Measurements from ENCODE around the gene APCDD1L. TPM values are rescaled to one million over a fixed set of nuclear protein-coding genes. Genes with fewer than 3 reads are reported as not detected.

APCDD1L gene
- total RNA-seq, 1 donor from 2014 or later: 16.4 TPM

DNA sequence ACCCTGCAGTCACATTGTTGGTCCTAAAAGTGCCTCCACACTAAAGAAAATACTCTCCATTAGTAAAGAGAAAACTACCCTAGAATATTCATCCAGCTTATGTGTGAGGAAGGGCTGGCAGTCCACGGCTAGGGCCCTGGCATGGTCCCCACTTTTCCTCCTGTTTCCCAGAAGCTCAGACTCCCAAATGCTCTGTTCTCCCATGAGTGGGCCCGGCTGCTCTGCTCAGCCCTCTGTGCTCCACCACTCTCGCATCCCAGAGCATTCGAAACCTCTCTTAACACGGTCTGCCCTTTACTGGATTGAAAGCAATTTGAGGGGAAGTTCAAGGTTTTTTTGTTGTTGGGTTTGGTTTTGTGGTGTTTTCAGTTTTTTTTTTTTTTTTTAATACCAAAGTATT lies 61.8 kb downstream of the APCDD1L start:
- Histone ChIP-seq H3K9ac (ENCODE audit: low read length) (no peak overlapping the region), H3K4me3 (ENCODE audit: insufficient read depth, low read depth, low read length) (no peak overlapping the region), H3K36me3 (ENCODE audit: insufficient read depth, low read length) (no peaks in the 10 kb centered on the region), H3K9me3 (ENCODE audit: insufficient read depth, low read depth, low read length) (peaks cover under 1% of the 10 kb centered on the region), H3K27ac (ENCODE audit: low read depth, low read length) (no peak overlapping the region), H3K4me1 (ENCODE audit: insufficient read depth, low read length) (peaks cover 10% of the 10 kb centered on the region), H3K27me3 (ENCODE audit: insufficient read depth, low read length) (no peaks in the 10 kb centered on the region), H2AFZ (ENCODE audit: low read depth, low read length) (no peak overlapping the region), H3K4me2 (ENCODE audit: low read length) (no peak overlapping the region), H4K20me1 (ENCODE audit: insufficient read depth, low read length) (no peaks in the 10 kb centered on the region), H3K79me2 (ENCODE audit: insufficient read depth, low read length) (no peaks in the 10 kb centered on the region)
- Mint-ChIP-seq H3K4me1 (ENCODE audit: low read depth, unreplicated experiment) (peaks cover 18% of the 10 kb centered on the region), H3K4me3 (ENCODE audit: unreplicated experiment) (no peak overlapping the region), H3K9me3 (ENCODE audit: unreplicated experiment) (peaks cover 4% of the 10 kb centered on the region), H3K27me3 (ENCODE audit: low read depth, unreplicated experiment) (no peaks in the 10 kb centered on the region), H3K36me3 (ENCODE audit: low read depth, unreplicated experiment) (peaks cover 7% of the 10 kb centered on the region), H3K27ac (ENCODE audit: unreplicated experiment) (no peak overlapping the region)
- FAIRE-seq: no peak
- TF ChIP-seq, protein P1, sequence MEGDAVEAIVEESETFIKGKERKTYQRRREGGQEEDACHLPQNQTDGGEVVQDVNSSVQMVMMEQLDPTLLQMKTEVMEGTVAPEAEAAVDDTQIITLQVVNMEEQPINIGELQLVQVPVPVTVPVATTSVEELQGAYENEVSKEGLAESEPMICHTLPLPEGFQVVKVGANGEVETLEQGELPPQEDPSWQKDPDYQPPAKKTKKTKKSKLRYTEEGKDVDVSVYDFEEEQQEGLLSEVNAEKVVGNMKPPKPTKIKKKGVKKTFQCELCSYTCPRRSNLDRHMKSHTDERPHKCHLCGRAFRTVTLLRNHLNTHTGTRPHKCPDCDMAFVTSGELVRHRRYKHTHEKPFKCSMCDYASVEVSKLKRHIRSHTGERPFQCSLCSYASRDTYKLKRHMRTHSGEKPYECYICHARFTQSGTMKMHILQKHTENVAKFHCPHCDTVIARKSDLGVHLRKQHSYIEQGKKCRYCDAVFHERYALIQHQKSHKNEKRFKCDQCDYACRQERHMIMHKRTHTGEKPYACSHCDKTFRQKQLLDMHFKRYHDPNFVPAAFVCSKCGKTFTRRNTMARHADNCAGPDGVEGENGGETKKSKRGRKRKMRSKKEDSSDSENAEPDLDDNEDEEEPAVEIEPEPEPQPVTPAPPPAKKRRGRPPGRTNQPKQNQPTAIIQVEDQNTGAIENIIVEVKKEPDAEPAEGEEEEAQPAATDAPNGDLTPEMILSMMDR (IDR thresholded peaks at IDR 0.05; ENCODE audit: insufficient read depth, low read depth, low read length): no peak
- no peak for TF ChIP-seq EZH2 (IDR thresholded peaks at IDR 0.05; ENCODE audit: insufficient read depth, low read length)
- no peak for DNase-seq (ENCODE audit: low read depth)

DNA sequence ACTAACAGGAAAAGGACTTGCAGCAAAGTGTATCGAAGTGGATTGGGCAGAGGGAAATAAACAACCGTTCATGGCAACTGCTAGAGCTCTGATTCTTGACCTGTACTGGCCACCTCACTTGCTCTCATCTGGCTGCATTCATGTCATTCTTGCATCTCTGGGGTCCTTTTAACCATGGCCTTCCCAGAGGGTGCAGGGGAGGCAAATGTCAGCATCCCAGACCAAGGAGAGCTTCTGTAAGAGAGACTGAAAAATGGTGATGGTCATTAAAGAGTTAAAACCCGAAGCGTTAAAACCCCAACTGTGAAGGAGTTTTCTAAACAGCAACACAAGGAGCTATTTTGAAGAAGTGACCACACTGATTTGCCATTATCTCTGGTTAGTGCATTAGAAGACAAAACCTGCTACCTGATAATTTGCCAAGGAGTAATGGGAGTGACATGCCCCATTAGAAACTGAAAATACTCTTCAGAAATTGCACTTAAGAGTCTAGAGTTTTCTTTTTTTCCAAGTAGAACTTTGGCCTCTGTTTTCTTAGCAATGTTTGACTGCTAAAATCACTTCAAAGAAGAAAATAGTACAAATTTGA lies 62.4 kb downstream of the APCDD1L start:
- Mint-ChIP-seq H3K4me3 (ENCODE audit: unreplicated experiment) (no peak overlapping the region), H3K9me3 (ENCODE audit: unreplicated experiment) (peaks cover 4% of the 10 kb centered on the region), H3K27me3 (ENCODE audit: low read depth, unreplicated experiment) (no peaks in the 10 kb centered on the region), H3K27ac (ENCODE audit: unreplicated experiment) (no peak overlapping the region), H3K4me1 (ENCODE audit: low read depth, unreplicated experiment) (peaks cover 14% of the 10 kb centered on the region), H3K36me3 (ENCODE audit: low read depth, unreplicated experiment) (peaks cover 6% of the 10 kb centered on the region)
- peaks cover 5% of the 10 kb centered on the region for H4K20me1 ChIP-seq (ENCODE audit: insufficient read depth, low read length)
- H3K4me3 ChIP-seq (ENCODE audit: insufficient read depth, low read depth, low read length): no peak overlapping the region
- H3K27ac ChIP-seq (ENCODE audit: low read depth, low read length): no peak overlapping the region
- no peak overlapping the region for H3K9ac ChIP-seq (ENCODE audit: low read length)
- H3K4me2 ChIP-seq (ENCODE audit: low read length): no peak overlapping the region
- FAIRE-seq: no peak
- H3K79me2 ChIP-seq (ENCODE audit: insufficient read depth, low read length): no peaks in the 10 kb centered on the region
- H3K27me3 ChIP-seq (ENCODE audit: insufficient read depth, low read length): no peaks in the 10 kb centered on the region
- TF ChIP-seq EZH2 (IDR thresholded peaks at IDR 0.05; ENCODE audit: insufficient read depth, low read length): no peak
- no peaks in the 10 kb centered on the region for H3K9me3 ChIP-seq (ENCODE audit: insufficient read depth, low read depth, low read length)
- H2AFZ ChIP-seq (ENCODE audit: low read depth, low read length): no peak overlapping the region
- H3K4me1 ChIP-seq (ENCODE audit: insufficient read depth, low read length): peaks cover 8% of the 10 kb centered on the region
- no peaks in the 10 kb centered on the region for H3K36me3 ChIP-seq (ENCODE audit: insufficient read depth, low read length)
- no peak for DNase-seq (ENCODE audit: low read depth)

DNA sequence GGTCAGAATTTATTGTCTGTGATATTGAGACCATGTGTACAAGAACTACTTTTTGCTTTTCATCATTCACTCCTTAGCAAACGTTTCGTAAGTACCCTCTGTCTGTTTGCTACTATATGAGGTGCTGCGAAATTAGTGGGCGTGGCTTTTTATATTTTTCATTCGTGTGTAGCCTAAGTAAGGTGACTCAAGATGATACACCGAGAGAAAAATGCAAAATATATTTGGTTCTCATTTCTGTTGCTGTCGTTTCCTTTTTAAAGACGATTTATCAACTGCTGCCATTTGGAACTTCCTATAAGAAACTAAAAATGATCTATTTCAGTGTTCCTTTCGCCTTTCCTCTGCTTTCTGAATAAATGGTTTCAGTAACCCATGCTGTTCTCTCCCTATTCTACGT lies 64.9 kb downstream of the APCDD1L start:
- Histone ChIP-seq H3K9ac (ENCODE audit: low read length) (no peak overlapping the region), H3K27ac (ENCODE audit: low read depth, low read length) (no peak overlapping the region), H3K27me3 (ENCODE audit: insufficient read depth, low read length) (no peaks in the 10 kb centered on the region), H3K4me3 (ENCODE audit: insufficient read depth, low read depth, low read length) (no peak overlapping the region), H3K36me3 (ENCODE audit: insufficient read depth, low read length) (peaks cover 5% of the 10 kb centered on the region), H2AFZ (ENCODE audit: low read depth, low read length) (no peak overlapping the region), H3K79me2 (ENCODE audit: insufficient read depth, low read length) (no peaks in the 10 kb centered on the region), H3K4me1 (ENCODE audit: insufficient read depth, low read length) (no peaks in the 10 kb centered on the region), H3K9me3 (ENCODE audit: insufficient read depth, low read depth, low read length) (no peaks in the 10 kb centered on the region), H4K20me1 (ENCODE audit: insufficient read depth, low read length) (peaks cover 14% of the 10 kb centered on the region), H3K4me2 (ENCODE audit: low read length) (no peak overlapping the region)
- Mint-ChIP-seq H3K27me3 (ENCODE audit: low read depth, unreplicated experiment) (no peaks in the 10 kb centered on the region), H3K27ac (ENCODE audit: unreplicated experiment) (no peak overlapping the region), H3K4me3 (ENCODE audit: unreplicated experiment) (no peak overlapping the region), H3K4me1 (ENCODE audit: low read depth, unreplicated experiment) (peaks cover 3% of the 10 kb centered on the region), H3K36me3 (ENCODE audit: low read depth, unreplicated experiment) (peaks cover 5% of the 10 kb centered on the region), H3K9me3 (ENCODE audit: unreplicated experiment) (peaks cover 4% of the 10 kb centered on the region)
- FAIRE-seq (no peak), DNase-seq (ENCODE audit: low read depth) (no peak)
- TF ChIP-seq EZH2 (IDR thresholded peaks at IDR 0.05; ENCODE audit: insufficient read depth, low read length): no peak
- TF ChIP-seq, protein P1 (IDR thresholded peaks at IDR 0.05; ENCODE audit: insufficient read depth, low read depth, low read length): no peak
